Subcutaneous adipose tissue (tissue), 4 donors: ENCODE data around the gene IRAK2. TPM values are rescaled to one million over a fixed set of nuclear protein-coding genes. Genes with fewer than 3 reads are reported as not detected.

ENCODE experiments used
- total RNA-seq, 4 donors: library from RNA; depleted of rRNA; stranded (reverse); fragments of >200 nt; gene quantifications; one replicate each; pipeline ENCODE4 v1.1.0, GENCODE V29; 2016
- TF ChIP-seq, protein P1 (sequence below): fragments of 450-650 bp; IDR thresholded peaks from one replicate; pipeline ENCODE4 v1.5.1; 2016; ENCODE audit warnings: low read depth, mild to moderate bottlenecking, control low read depth, antibody characterized with exemption, moderate library complexity

IRAK2 gene
- total RNA-seq, 4 donors from 2014 or later = 6.8 to 20.5 (median 13.7) TPM

DNA sequence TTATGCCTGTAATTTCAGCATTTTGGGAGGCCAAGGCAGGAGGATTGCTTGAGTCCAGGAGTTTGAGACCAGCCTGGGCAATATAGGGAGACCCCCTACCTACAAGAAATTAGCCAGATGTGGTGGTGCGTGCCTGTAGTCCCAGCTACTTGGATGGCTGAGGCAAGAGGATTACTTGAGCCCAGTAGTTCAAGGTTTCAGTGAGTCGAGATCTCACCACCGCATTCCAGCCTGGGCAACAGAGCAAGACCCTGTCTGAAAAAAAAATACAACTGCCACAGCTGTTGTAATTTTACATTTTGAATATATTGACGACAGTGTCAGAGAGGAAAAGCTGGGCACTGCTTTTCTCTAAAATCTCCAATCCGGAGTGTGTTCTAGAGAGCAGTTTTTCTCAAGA lies 104.7 kb downstream of the IRAK2 start:
- TF ChIP-seq, protein P1, sequence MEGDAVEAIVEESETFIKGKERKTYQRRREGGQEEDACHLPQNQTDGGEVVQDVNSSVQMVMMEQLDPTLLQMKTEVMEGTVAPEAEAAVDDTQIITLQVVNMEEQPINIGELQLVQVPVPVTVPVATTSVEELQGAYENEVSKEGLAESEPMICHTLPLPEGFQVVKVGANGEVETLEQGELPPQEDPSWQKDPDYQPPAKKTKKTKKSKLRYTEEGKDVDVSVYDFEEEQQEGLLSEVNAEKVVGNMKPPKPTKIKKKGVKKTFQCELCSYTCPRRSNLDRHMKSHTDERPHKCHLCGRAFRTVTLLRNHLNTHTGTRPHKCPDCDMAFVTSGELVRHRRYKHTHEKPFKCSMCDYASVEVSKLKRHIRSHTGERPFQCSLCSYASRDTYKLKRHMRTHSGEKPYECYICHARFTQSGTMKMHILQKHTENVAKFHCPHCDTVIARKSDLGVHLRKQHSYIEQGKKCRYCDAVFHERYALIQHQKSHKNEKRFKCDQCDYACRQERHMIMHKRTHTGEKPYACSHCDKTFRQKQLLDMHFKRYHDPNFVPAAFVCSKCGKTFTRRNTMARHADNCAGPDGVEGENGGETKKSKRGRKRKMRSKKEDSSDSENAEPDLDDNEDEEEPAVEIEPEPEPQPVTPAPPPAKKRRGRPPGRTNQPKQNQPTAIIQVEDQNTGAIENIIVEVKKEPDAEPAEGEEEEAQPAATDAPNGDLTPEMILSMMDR = no peak

DNA sequence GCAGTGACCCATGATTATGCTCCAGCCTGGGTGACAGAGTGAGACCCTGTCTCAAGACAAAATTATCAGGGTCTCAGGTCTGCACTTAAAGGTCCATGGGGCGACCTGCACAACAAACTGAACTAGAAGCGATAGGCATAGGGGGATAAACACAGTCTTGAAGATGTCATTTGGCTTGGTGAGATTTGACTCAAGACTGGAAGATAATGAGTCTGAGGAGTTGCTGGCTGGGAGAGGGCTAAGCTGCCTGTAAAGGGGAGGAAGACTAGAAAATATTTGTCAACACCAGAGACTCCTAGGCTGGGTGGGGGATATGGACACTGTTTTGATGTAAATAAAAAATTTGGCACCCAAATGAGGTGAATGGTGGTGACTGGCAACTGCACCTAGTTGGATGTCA lies 108.3 kb downstream of the IRAK2 start:
- TF ChIP-seq, protein P1 = no peak

DNA sequence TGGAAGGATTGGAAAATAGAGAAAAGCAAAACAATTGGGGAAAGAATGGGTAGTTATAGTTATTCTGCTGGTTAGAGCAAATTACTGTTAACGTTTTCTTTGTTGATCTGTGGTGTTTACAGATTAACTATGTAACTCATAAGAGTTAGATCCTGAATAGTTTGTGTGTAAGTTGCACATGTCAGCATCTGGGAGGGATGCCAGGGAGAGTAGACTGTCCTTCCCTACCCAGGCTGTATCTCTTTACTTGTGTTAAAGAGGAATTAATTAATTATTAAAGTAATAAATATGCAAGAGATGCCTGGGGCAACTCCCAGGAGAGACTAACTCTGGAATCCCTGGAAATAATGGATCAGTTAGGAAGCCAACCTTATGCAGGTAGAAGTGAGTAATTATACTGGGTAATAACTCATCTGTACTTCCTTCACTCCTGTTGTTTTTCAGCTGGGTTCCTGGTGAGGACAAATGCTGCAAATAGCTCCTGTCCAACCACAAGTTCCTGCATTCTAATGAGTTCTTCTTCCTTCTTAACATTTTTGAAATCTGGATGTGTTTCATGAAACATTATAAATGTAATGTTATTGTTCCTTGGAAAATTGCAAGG lies 109.1 kb downstream of the IRAK2 start:
- TF ChIP-seq, protein P1 = no peak

DNA sequence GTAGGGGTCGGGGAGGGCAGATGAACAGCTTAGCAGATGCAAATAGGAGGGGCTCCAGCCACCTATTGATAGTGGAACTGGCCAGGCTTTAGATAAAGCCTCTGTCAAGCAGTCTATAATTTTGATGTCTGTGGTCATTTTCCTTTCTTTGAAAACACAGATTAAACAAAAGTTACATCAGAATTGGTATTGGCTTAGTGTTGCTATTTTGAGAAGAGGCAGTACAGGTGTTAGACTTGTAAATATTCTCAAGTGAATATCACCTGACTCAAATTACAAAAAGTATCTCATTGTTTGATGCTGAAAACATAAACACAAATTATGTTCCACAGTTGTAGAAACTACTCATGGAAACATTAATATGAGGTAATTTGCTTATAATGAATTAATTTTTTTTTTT lies 109.9 kb downstream of the IRAK2 start:
- TF ChIP-seq, protein P1 = no peak

DNA sequence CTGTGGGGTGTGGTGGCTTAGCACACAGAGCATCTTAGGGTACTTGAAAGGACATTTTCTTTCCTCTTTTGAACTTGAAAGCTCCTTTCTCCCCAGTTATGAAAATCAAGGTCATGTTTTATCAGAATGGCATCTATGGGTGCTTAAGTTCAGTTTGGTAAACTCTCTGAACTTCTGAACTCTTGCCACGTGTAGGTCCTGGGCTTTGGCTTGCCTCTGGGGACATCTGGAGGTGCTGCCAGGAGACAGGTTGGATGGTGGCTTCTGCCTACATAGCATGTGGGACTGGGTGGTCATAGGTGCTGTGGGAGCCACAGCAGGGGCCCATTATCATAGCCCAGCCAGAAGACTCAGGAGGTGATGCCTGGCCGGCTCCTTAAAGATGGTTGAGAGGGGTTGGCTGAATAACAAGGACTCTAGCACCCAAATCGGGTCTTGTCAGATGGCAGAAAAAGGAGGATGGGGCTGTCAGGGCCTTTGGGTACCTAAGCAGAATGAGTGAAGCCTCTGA lies 112.5 kb downstream of the IRAK2 start:
- TF ChIP-seq, protein P1 = no peak

DNA sequence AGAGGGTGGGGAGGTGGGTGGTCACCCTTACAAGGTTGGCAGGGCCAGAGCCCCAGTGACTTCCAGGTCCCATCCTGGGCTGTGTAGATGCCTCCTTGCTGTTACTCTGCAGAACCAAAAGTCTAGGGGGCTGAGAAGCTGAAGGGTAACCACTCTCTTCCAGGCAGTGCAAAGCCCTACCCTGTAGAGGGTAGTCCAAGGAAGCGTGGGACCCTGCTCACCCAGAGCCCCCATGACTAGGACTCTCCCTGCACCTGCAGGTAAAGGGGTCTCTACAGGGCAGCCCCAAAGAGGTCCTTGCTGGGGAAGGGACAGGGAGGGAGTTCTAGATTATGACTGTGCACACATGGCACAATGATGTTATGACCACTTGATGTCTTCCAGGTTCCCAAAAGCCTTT lies 113.8 kb downstream of the IRAK2 start:
- TF ChIP-seq, protein P1 = no peak

DNA sequence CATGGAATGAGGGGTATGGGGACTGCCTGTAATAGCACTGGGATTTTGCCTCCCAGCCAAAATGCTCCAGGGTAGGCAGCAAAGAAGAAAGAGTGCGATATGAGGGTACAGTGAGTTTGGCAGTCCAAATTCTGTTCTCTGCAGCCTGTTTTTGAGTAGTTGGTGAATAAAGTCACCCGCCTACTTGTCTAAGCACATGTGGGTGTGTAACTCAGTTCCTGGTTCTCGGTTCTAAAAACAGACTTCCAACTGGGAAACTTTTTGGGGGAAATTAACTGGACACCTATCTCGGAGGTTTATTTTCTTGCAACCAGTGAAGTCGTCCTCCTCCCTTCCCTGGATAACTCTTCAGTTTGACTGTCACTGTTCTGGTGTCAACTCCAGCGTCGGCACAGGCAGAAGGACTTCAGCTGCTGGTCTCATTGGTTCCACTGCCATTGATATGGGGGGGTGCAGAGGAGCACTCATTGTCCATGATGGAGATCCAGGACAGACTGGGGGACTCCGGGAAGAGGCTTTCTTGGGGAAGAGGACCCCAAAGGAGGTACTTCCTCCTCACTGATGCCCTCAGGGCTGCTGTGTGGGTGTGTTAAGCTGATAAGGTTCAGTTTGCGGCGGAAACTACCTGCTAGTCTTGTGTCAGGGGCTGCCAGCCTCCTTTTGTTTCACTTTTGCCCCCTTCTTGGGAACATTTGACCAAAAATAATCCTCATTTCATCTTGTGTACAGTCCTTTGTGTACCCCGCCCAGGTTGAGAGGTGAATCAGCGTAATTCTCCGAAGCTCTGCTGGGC lies 114.9 kb downstream of the IRAK2 start:
- TF ChIP-seq, protein P1 = no peak
